Hepatocyte (in vitro differentiated cells): ENCODE results near the gene STK40.

Source experiments
- CTCF ChIP-seq: fragments of 200-600 bp; sonication (generic); IDR thresholded peaks from 2 replicates; pipeline ENCODE4 v1.5.1; 2016; ENCODE audit warnings: antibody characterized with exemption, mild to moderate bottlenecking; ENCODE audit not compliant: poor library complexity
- EZH2 ChIP-seq: fragments of 200-600 bp; sonication (generic); IDR thresholded peaks from 2 replicates; pipeline ENCODE4 v1.6.1; 2016; ENCODE audit warnings: antibody characterized with exemption, mild to moderate bottlenecking, borderline replicate concordance

DNA sequence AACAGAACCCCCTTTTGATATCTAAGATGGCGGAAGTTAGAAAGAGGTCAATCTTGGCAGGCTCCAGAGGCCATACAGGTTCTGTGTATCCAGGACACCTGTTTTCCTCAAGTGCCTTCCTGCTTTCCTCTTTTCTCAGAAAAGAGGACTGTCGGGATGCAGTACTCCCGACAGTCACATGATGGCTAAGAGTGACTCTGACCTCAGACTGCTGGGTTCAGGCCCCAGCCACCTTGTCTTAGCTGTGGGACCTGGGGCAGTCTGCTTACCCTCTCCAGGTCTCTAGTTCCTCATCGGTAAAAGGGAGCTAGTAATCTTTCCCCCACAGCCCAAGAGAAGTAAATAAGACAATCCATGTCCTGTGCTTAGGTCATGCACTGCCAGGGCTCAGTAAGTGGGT lies 29.9 kb downstream of the STK40 start:
- no peak for TF ChIP-seq CTCF
- no peak for TF ChIP-seq EZH2
